Mesothelial cell of epicardium (in vitro differentiated cells): ENCODE data around the gene ANKK1. TPM values are rescaled to one million over a fixed set of nuclear protein-coding genes. Genes with fewer than 3 reads are reported as not detected.

Experiments
- DNase-seq, 2 experiments: peaks; one replicate each; pipeline ENCODE4 v3.0.0; 2021; ENCODE audit warnings: low spot score in 2 of 2; ENCODE audit not compliant: unreplicated experiment in 2 of 2
- H3K27ac Mint-ChIP-seq: 2 replicates; pipeline ENCODE4 v1.8.0; 2021; ENCODE audit warnings: mixed read lengths
- H3K27me3 Mint-ChIP-seq: 2 replicates; pipeline ENCODE4 v1.8.0; 2021; ENCODE audit warnings: low read depth, mixed read lengths
- H3K36me3 Mint-ChIP-seq: 2 replicates; pipeline ENCODE4 v1.8.0; 2021; ENCODE audit warnings: mixed read lengths
- H3K4me1 Mint-ChIP-seq: 2 replicates; pipeline ENCODE4 v1.8.0; 2021; ENCODE audit warnings: mixed read lengths
- H3K4me3 Mint-ChIP-seq: 2 replicates; pipeline ENCODE4 v1.8.0; 2021; ENCODE audit warnings: mild to moderate bottlenecking, moderate library complexity, mixed read lengths
- H3K9me3 Mint-ChIP-seq: 2 replicates; pipeline ENCODE4 v1.8.0; 2021; ENCODE audit warnings: mixed read lengths
- total RNA-seq: library from RNA; stranded (reverse); gene quantifications from 3 replicates; pipeline ENCODE4 v1.2.1, GENCODE V29; 2021
- TF ChIP-seq, protein P1 (sequence below): fragments of 200-600 bp; sonication (generic); IDR thresholded peaks from one replicate; pipeline ENCODE4 v1.5.0; 2021; ENCODE audit warnings: antibody characterized with exemption; ENCODE audit not compliant: unreplicated experiment

Gene ANKK1
- total RNA-seq, 1 donor from 2014 or later, result 2.8 TPM

GRCh38 chr11:113404859-113405430, 17.4 kb downstream of the ANKK1 start:
- Mint-ChIP-seq H3K27me3 (peaks cover 33% of the 10 kb centered on the region), H3K9me3 (no peaks in the 10 kb centered on the region), H3K27ac (no peak overlapping the region), H3K36me3 (no peaks in the 10 kb centered on the region), H3K4me1 (peaks cover 2% of the 10 kb centered on the region), H3K4me3 (no peak overlapping the region)
- TF ChIP-seq, protein P1, sequence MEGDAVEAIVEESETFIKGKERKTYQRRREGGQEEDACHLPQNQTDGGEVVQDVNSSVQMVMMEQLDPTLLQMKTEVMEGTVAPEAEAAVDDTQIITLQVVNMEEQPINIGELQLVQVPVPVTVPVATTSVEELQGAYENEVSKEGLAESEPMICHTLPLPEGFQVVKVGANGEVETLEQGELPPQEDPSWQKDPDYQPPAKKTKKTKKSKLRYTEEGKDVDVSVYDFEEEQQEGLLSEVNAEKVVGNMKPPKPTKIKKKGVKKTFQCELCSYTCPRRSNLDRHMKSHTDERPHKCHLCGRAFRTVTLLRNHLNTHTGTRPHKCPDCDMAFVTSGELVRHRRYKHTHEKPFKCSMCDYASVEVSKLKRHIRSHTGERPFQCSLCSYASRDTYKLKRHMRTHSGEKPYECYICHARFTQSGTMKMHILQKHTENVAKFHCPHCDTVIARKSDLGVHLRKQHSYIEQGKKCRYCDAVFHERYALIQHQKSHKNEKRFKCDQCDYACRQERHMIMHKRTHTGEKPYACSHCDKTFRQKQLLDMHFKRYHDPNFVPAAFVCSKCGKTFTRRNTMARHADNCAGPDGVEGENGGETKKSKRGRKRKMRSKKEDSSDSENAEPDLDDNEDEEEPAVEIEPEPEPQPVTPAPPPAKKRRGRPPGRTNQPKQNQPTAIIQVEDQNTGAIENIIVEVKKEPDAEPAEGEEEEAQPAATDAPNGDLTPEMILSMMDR, result no peak
- DNase-seq, result no peak

DNA sequence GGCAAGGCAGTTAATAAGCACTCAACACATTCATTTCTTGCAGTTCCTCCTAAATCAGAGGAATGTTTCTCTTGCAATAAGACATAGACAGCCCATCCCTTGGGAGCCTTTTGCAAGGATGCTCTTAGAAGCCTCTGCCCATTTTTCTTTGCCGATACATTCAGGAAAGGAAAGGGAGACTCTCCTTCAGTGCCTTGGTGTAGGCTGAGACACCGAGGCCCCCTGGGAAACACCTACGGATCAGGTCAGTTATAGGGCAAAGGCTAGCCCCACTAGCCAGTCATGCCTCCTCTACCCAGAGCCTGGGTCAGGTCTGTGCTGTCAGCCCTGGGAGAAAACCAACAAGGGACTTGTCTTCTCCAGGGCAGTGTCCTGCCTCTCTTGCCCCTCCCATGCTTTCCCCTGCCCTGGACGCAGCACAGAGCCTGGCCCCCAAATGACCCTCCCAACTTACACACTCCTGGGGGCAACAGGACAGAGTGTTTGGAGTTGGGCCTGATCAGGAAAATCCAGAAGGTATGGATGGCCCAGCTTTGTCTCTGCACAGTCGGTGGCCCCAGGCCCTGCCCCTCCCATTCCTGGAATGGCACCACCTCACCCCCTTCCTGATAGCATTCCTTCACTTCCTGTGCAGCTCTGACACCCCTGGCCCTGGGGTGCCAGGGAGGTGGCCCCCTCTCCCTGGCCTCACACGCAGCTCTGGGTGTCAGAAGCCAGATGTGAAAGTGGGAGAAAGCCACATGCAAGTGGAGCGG, 18.3 kb downstream of the ANKK1 start:
- no peaks in the 10 kb centered on the region for H3K9me3 Mint-ChIP-seq

DNA sequence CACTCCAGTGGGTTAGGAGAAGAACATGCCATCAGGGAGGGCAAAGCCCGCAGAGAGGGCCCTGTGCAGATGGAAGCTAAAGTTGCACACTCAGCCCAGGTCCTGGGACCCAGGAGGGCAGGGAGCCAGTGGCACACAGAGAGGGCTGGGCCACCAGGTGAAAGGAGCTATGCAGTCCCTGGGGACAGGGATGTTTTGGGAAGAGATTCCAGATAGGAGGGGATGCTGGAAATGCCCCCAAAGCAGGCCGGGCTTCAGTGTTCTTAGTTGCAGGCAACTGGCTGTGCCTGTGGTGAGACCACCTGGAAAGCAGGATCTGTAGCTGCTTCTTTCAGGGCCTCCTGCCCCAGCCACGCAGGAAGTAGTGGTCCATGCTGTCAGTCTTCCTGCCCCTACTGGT, 19.6 kb downstream of the ANKK1 start:
- H3K4me3 Mint-ChIP-seq, result no peak overlapping the region
- H3K27me3 Mint-ChIP-seq, result peaks cover 23% of the 10 kb centered on the region
- TF ChIP-seq, protein P1, result no peak
- H3K9me3 Mint-ChIP-seq, result no peaks in the 10 kb centered on the region
- peaks cover 2% of the 10 kb centered on the region for H3K4me1 Mint-ChIP-seq
- no peak overlapping the region for H3K27ac Mint-ChIP-seq
- DNase-seq, result no peak
- no peaks in the 10 kb centered on the region for H3K36me3 Mint-ChIP-seq

More for the DNA sequence above, 18.3 kb downstream of the ANKK1 start:
- H3K4me3 Mint-ChIP-seq, result no peak overlapping the region
- peaks cover 2% of the 10 kb centered on the region for H3K4me1 Mint-ChIP-seq
- H3K36me3 Mint-ChIP-seq, result no peaks in the 10 kb centered on the region
- peaks cover 31% of the 10 kb centered on the region for H3K27me3 Mint-ChIP-seq
- DNase-seq, result no peak
- TF ChIP-seq, protein P1, result no peak
- no peak overlapping the region for H3K27ac Mint-ChIP-seq

DNA sequence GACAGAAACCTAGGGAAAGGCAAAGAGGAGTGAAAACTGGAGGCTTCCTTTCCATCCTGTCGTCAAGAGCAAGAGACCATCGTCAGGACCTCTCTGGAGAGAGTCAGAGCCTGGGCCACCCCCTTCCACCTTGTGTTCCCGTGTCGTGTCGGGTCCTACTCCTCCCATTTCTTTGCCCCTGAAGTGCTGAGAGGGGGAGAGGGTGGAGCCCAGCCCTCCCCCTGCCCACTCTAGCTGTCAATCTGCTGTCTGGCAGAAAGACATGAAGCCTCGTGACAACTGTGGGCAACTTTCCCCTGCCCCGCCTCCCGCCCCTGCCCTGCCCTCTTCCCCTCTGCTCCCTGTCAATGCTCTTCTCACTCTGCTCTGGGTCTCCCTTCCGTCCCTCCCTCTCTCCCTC, 20.6 kb downstream of the ANKK1 start:
- Mint-ChIP-seq H3K4me3 (no peak overlapping the region), H3K27me3 (peaks cover 13% of the 10 kb centered on the region), H3K4me1 (peaks cover 2% of the 10 kb centered on the region), H3K36me3 (no peaks in the 10 kb centered on the region), H3K27ac (no peak overlapping the region), H3K9me3 (no peaks in the 10 kb centered on the region)
- TF ChIP-seq, protein P1, result no peak
- DNase-seq, result no peak

GRCh38 chr11:113408887-113409286, 21.3 kb downstream of the ANKK1 start:
- H3K36me3 Mint-ChIP-seq, result no peaks in the 10 kb centered on the region
- TF ChIP-seq, protein P1, result no peak
- DNase-seq, result no peak
- no peaks in the 10 kb centered on the region for H3K9me3 Mint-ChIP-seq
- no peak overlapping the region for H3K27ac Mint-ChIP-seq
- H3K27me3 Mint-ChIP-seq, result peaks cover 10% of the 10 kb centered on the region
- H3K4me3 Mint-ChIP-seq, result no peak overlapping the region
- H3K4me1 Mint-ChIP-seq, result peaks cover 2% of the 10 kb centered on the region
